Heart left ventricle (tissue), 16 donors: Measurements from ENCODE around the gene CSNK2A3. TPM values are rescaled to one million over a fixed set of nuclear protein-coding genes. Genes with fewer than 3 reads are reported as not detected.

Source experiments
- ATAC-seq, 4 donors: fragments of 200-7000 bp; cut with Tn5 transposase; one replicate each; pipeline ENCODE4 v1.9.1; 2020 to 2022; ENCODE audit warnings: moderate library complexity in 4 of 4, mild to moderate bottlenecking in 3 of 4, moderate number of reproducible peaks in 1 of 4
- DNase-seq, 5 donors: peaks; one replicate each; pipeline ENCODE4 v3.0.0-alpha.2; 2020
- H3K27ac ChIP-seq, 12 donors: fragments of 200-600 bp; sonication (generic) in 4 of 12; one replicate each; pipeline versions ENCODE4 v1.5.0 to v1.8.0; 2016 to 2022; ENCODE audit warnings: mild to moderate bottlenecking in 2 of 12
- H3K27me3 ChIP-seq, 9 donors: fragments of 200-600 bp; sonication (generic) in 2 of 9; one replicate each; pipeline versions ENCODE4 v1.5.1 to v1.8.0; 2016 to 2022; ENCODE audit warnings: mild to moderate bottlenecking in 3 of 9
- H3K36me3 ChIP-seq, 9 donors: fragments of 200-600 bp; sonication (generic) in 2 of 9; one replicate each; pipeline versions ENCODE4 v1.5.0 to v1.8.0; 2018 to 2022; ENCODE audit warnings: mild to moderate bottlenecking in 2 of 9
- H3K4me1 ChIP-seq, 12 donors: fragments of 200-600 bp; sonication (generic) in 4 of 12; one replicate each; pipeline versions ENCODE4 v1.5.0 to v1.8.0; 2016 to 2022; ENCODE audit warnings: mild to moderate bottlenecking in 3 of 12
- H3K4me3 ChIP-seq, 12 donors: fragments of 200-600 bp; sonication (generic) in 4 of 12; one replicate each; pipeline versions ENCODE4 v1.5.0 to v1.8.0; 2017 to 2022; ENCODE audit warnings: mild to moderate bottlenecking in 9 of 12, moderate library complexity in 4 of 12
- H3K9me3 ChIP-seq, 12 donors: fragments of 200-600 bp; sonication (generic) in 4 of 12; one replicate each; pipeline versions ENCODE4 v1.5.0 to v1.8.0; 2016 to 2022; ENCODE audit warnings: mild to moderate bottlenecking in 1 of 12
- CTCF ChIP-seq, 12 donors: fragments of 200-600 bp; sonication (generic) in 4 of 12; IDR thresholded peaks; one replicate each; pipeline versions ENCODE4 v1.5.0 to v1.8.0; 2018 to 2022; ENCODE audit warnings: antibody characterized with exemption in 12 of 12, mild to moderate bottlenecking in 5 of 12
- POLR2A ChIP-seq, 2 donors: fragments of 450-650 bp; IDR thresholded peaks; one replicate each; pipeline ENCODE4 v1.6.1; 2017; ENCODE audit warnings: antibody characterized with exemption in 2 of 2, mild to moderate bottlenecking in 2 of 2, moderate library complexity in 2 of 2
- WGBS, 4 donors: extraction: QIAGEN DNeasy Blood & Tissue Kit in 2 of 4; methylation state at CpG; one replicate each; pipeline versions ENCODE4 v1.1.5 to v1.1.7; 2013 to 2018; 5-methylcytosine and 5-hydroxymethylcytosine counted together
- intact Hi-C, 10 donors: fragments of 100-400 bp; cut with DNase I; formaldehyde crosslinking; loops; one replicate each; pipeline versions ENCODE4 v1.11.1 to v1.14.2; 2022
- polyA plus RNA-seq, 2 donors: library from polyadenylated mRNA; stranded (reverse); fragments of 200-250 nt; gene quantifications; one replicate each; pipeline ENCODE4 v1.2.3, GENCODE V29; 2013
- total RNA-seq, 9 donors: library from RNA; depleted of rRNA in 2 of 9; stranded (reverse); fragments of >200 nt in 2 of 9; fragmentation: NEBNext Ultra II Directional in 3 of 9; extraction: Animal tissue kit (Norgen Biotek cat#: 25700) in 3 of 9; gene quantifications; one replicate each; pipeline versions ENCODE4 v1.1.0 to v1.2.4, GENCODE V29; 2016 to 2023
- donor health status: ischemic (EF 13 %, LVEDD 7.1; RV severe dilation, severe dysfunction).
- donor health status: healthy with polysubstance abuse.
- donor health status: DM: no; HTN: yes; CAD: no.
- donor health status: DM: no; HTN: no; CAD: no.
- donor health status: ischemic (EF 25% LVEDD 6.9; RV normal size, moderate dysfunction).
- donor health status: ischemic (EF 25% LVEDD 5.7; RV mildly dilated, moderate dysfunction).
- donor health status: healthy.
- donor health status: DM: yes; HTN: yes; CAD: no.
- donor health status: ischemic (EF 35%, LVEDD 5.7; RV mildly dilated, moderate dysfunction).
- donor health status: nonischemic (EF 11% LVEDD 7.7; RV severe dilation, severe dysfunction).
- donor health status: DM: yes; HTN: yes; CAD: no.
- donor health status: PGD.
- donor health status: ischemic (EF 29% LVEDD 5.4; RV normal size, mild dysfunction).
- donor health status: nonischemic (EF 23%, LVEDD 6.1; RV moderate dilation, normal function).

The CSNK2A3 gene
- total and polyA plus RNA-seq, 11 donors: 0.34 to 2.1 (median 1.3) TPM

GRCh38 chr11:11332141-11332710 lies 20.8 kb downstream of the CSNK2A3 start:
- no peak overlapping the region for H3K4me3 ChIP-seq
- H3K36me3 ChIP-seq: peaks cover 0 to 80% (median 24%) of the 10 kb centered on the region in 9 donors
- H3K27ac ChIP-seq: no peak overlapping the region
- H3K27me3 ChIP-seq: no peaks in the 10 kb centered on the region
- peaks cover 0 to 7% (median 0%) of the 10 kb centered on the region in 12 donors for H3K4me1 ChIP-seq
- intact Hi-C loops: no loop called here
- TF ChIP-seq CTCF (IDR thresholded peaks at IDR 0.05): no peak
- TF ChIP-seq POLR2A (IDR thresholded peaks at IDR 0.05): no peak
- ATAC-seq (no peak), DNase-seq (no peak)
- 76 to 96% (median 83%) methylated on average over 5 of the region's 5 CpGs for WGBS, 4 donors
- no peaks in the 10 kb centered on the region for H3K9me3 ChIP-seq

DNA sequence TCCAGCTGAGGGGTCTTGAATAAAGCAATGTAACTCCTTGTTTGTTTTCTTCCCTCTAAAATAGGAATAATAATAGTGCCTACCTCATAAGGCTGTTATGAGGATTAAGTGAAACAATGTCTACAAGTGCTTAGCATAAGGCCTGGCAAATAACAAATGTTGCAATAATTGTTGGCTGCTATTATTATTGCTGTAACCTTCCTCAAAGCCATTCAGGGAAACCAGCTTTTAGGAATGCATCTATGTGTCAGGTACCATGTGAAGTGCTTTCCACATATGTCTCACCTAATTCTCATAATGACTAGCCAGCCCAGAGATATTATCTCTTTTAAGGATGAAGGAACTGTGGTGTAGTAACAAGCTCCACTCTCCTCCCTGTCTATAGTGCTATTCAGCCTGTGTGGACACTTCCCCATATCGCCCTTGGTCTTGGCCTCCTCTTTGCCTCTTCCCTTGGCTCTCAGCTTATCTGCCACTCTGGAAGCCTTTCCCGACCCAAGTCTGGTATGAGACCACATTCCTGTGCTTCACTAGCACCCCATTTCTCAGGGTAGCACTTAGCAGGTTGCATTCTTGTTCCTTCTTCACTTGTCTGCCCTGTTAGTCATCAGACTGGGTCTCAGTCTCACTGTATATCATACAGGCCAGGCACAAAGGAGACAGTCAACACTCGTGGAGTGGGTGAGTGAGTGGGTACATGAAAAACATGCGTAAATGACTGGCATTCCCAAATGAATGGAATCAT lies 23.8 kb downstream of the CSNK2A3 start:
- ATAC-seq: peak in 2 of 4 donors; percentile 33 to 34
- H3K27ac ChIP-seq: no peak overlapping the region
- intact Hi-C loops: no loop called here
- H3K27me3 ChIP-seq: no peaks in the 10 kb centered on the region
- H3K4me1 ChIP-seq: peaks cover 0 to 7% (median 0%) of the 10 kb centered on the region in 12 donors
- peaks cover 0 to 85% (median 31%) of the 10 kb centered on the region in 9 donors for H3K36me3 ChIP-seq
- no peak overlapping the region for H3K4me3 ChIP-seq
- no peak for DNase-seq
- no peaks in the 10 kb centered on the region for H3K9me3 ChIP-seq
- 57 to 65% (median 63%) methylated on average over 4 of the region's 4 CpGs for WGBS, 4 donors
- TF ChIP-seq CTCF (IDR thresholded peaks at IDR 0.05): no peak
- TF ChIP-seq POLR2A (IDR thresholded peaks at IDR 0.05): no peak

DNA sequence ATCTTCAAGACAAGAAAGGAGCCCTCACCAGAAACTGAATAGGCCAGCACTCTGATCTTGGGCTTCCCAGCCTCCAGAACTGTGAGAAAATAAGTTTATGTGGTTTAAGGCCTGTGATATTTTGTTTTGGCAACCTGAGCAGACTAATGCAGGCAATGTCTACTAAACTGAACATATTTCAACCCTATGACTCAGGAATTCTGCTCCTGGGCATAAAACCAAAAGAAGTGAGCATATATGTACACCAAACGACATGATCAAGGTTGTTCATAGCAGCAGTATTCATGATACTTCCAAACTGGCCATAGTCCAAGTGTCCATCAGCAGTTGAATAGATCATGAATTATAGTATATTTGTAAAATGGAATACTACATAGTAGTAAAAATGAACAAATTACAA lies 29.0 kb downstream of the CSNK2A3 start:
- intact Hi-C loops: no loop called here
- Histone ChIP-seq H3K27me3 (no peaks in the 10 kb centered on the region), H3K9me3 (peaks cover 0 to 14% (median 1%) of the 10 kb centered on the region in 12 donors), H3K27ac (no peak overlapping the region), H3K36me3 (peaks cover 0 to 66% (median 8%) of the 10 kb centered on the region in 9 donors), H3K4me1 (peaks cover 0 to 4% (median 0%) of the 10 kb centered on the region in 12 donors), H3K4me3 (no peak overlapping the region)
- ATAC-seq: no peak
- 73 to 97% (median 94%) methylated on average over 1 of the region's 1 CpG for WGBS, 4 donors
- DNase-seq: no peak
- TF ChIP-seq POLR2A (IDR thresholded peaks at IDR 0.05) (no peak), CTCF (IDR thresholded peaks at IDR 0.05) (no peak)

GRCh38 chr11:11322101-11322500 lies 30.9 kb downstream of the CSNK2A3 start:
- Histone ChIP-seq H3K9me3 (peaks cover 0 to 14% (median 1%) of the 10 kb centered on the region in 12 donors), H3K27me3 (no peaks in the 10 kb centered on the region), H3K4me1 (no peaks in the 10 kb centered on the region), H3K27ac (no peak overlapping the region), H3K36me3 (peaks cover 0 to 57% (median 7%) of the 10 kb centered on the region in 9 donors), H3K4me3 (no peak overlapping the region)
- DNase-seq (no peak), ATAC-seq (no peak)
- intact Hi-C loops: no loop called here
- TF ChIP-seq POLR2A (IDR thresholded peaks at IDR 0.05) (no peak), CTCF (IDR thresholded peaks at IDR 0.05) (no peak)
